ENCODE data around the gene OR4F6. TPM values are rescaled to one million over a fixed set of nuclear protein-coding genes. Genes with fewer than 3 reads are reported as not detected.

OR4F6 gene
- total RNA-seq, 1 experiment from 2014 or later = not detected

GRCh38 chr15:101844916-101845315 is 41.6 kb downstream of the OR4F6 start:
- ChIA-PET POLR2A (no interaction called here), CTCF (no interaction called here)
- H3K4me1 ChIP-seq = no peaks in the 10 kb centered on the region
- no TSS peak for BruUV-seq (replicated peaks)
- no peak for TF ChIP-seq CTCF (IDR thresholded peaks at IDR 0.05; ENCODE audit: insufficient read depth in 1 of 2, low read depth in 1 of 2, low read length in 1 of 2, severe bottlenecking in 1 of 2, unreplicated experiment in 1 of 2)
- H3K9me3 ChIP-seq = no peaks in the 10 kb centered on the region
- H3K4me1 Mint-ChIP-seq (ENCODE audit: low read depth, unreplicated experiment) = no peaks in the 10 kb centered on the region
- no peaks in the 10 kb centered on the region for H3K27me3 ChIP-seq (replicated peaks; ENCODE audit: control insufficient read depth, insufficient read depth, low read length)
- no peaks in the 10 kb centered on the region for H3K36me3 Mint-ChIP-seq (ENCODE audit: insufficient read depth, unreplicated experiment)
- no peak overlapping the region for H3K27ac Mint-ChIP-seq (ENCODE audit: unreplicated experiment)
- peaks cover 20% of the 10 kb centered on the region for H3K27me3 Mint-ChIP-seq (ENCODE audit: insufficient read depth, unreplicated experiment)
- no peaks in the 10 kb centered on the region for H3K9me3 Mint-ChIP-seq (ENCODE audit: unreplicated experiment)
- DNase-seq = no peak
- H3K4me3 ChIP-seq (ENCODE audit: low read depth, low read length) = no peak overlapping the region
- H3K4me3 Mint-ChIP-seq (ENCODE audit: unreplicated experiment) = no peak overlapping the region
- no peaks in the 10 kb centered on the region for H3K36me3 ChIP-seq (ENCODE audit: control insufficient read depth, insufficient read depth, low read length)
- intact Hi-C loops (cut with micrococcal nuclease; ENCODE audit: unreplicated experiment) = no loop called here

GRCh38 chr15:101852356-101852755 is 49.0 kb downstream of the OR4F6 start:
- Histone ChIP-seq H3K27me3 (replicated peaks; ENCODE audit: control insufficient read depth, insufficient read depth, low read length) (no peaks in the 10 kb centered on the region), H3K9me3 (no peaks in the 10 kb centered on the region), H3K4me1 (no peaks in the 10 kb centered on the region), H3K4me3 (ENCODE audit: low read depth, low read length) (no peak overlapping the region), H3K36me3 (ENCODE audit: control insufficient read depth, insufficient read depth, low read length) (no peaks in the 10 kb centered on the region)
- no peaks in the 10 kb centered on the region for H3K9me3 Mint-ChIP-seq (ENCODE audit: unreplicated experiment)
- H3K4me3 Mint-ChIP-seq (ENCODE audit: unreplicated experiment) = no peak overlapping the region
- intact Hi-C loops (cut with micrococcal nuclease; ENCODE audit: unreplicated experiment) = no loop called here
- no peak for DNase-seq
- BruUV-seq (replicated peaks) = no TSS peak
- TF ChIP-seq CTCF (IDR thresholded peaks at IDR 0.05; ENCODE audit: insufficient read depth in 1 of 2, low read depth in 1 of 2, low read length in 1 of 2, severe bottlenecking in 1 of 2, unreplicated experiment in 1 of 2) = no peak
- CTCF ChIA-PET = interaction anchor here (0.6 kb wide), 1 partner anchor 430 kb away, joined by 3 read pairs; no protein-coding TSS in a partner anchor
- POLR2A ChIA-PET = no interaction called here
- no peak overlapping the region for H3K27ac Mint-ChIP-seq (ENCODE audit: unreplicated experiment)
- no peaks in the 10 kb centered on the region for H3K4me1 Mint-ChIP-seq (ENCODE audit: low read depth, unreplicated experiment)
- peaks cover 30% of the 10 kb centered on the region for H3K27me3 Mint-ChIP-seq (ENCODE audit: insufficient read depth, unreplicated experiment)
- no peaks in the 10 kb centered on the region for H3K36me3 Mint-ChIP-seq (ENCODE audit: insufficient read depth, unreplicated experiment)

Other genes with a start within 250 kb of the OR4F6 start
- 34.7 and 39.2 TPM in 2 replicates for gene TM2D3, start 151.1 kb upstream of the OR4F6 start, total RNA-seq (2022)
- 9.8 and 11.5 TPM in 2 replicates for gene TARS3, start 79.0 kb upstream of the OR4F6 start, total RNA-seq (2022)
- not detected in 2 replicates for gene OR4F15, start 8.7 kb downstream of the OR4F6 start, total RNA-seq (2022)

Measured in Caco-2 (cell line).